GM20431 (cell line): ENCODE results near the gene SNCAIP.

Source experiments
- in situ Hi-C: fragments of 300-500 bp; cut with MseI, MboI; formaldehyde crosslinking; loops from one replicate; pipeline ENCODE4 v1.15.0; 2020; ENCODE audit warnings: low sequenced_read_pairs; ENCODE audit not compliant: unreplicated experiment

SNCAIP gene

GRCh38 chr5:122419142-122419894 is 107.3 kb downstream of the SNCAIP start:
- in situ Hi-C loops: no loop called here

GRCh38 chr5:122420091-122420490 is 108.1 kb downstream of the SNCAIP start:
- in situ Hi-C loops: no loop called here

GRCh38 chr5:122420537-122421236 is 108.7 kb downstream of the SNCAIP start:
- in situ Hi-C loops: no loop called here

GRCh38 chr5:122421374-122422079 is 109.5 kb downstream of the SNCAIP start:
- in situ Hi-C loops: no loop called here

- in situ Hi-C loops: no loop called here
Observed at GRCh38 chr5:122423221-122423620, 111.2 kb downstream of the SNCAIP start.

- in situ Hi-C loops: no loop called here
Observed at GRCh38 chr5:122424132-122424531, 112.1 kb downstream of the SNCAIP start.

DNA sequence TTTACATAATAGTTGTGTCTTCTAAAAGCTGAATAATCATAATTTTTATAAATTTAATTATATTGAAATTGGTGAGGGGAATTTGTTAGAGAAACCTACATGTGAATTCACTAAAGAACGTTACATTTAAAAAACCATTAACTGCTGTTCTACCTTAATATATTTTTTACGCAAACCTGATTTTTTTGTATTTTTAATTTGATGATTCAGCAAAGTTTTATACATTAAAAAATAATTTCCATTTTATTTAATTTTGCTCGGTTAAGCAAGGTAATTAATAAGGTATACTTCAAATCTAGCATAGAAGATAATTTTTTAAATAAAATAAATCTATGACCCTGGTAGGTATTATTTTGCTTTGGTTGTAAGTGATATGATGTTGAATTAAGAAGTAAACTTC is 114.3 kb downstream of the SNCAIP start:
- in situ Hi-C loops: no loop called here

DNA sequence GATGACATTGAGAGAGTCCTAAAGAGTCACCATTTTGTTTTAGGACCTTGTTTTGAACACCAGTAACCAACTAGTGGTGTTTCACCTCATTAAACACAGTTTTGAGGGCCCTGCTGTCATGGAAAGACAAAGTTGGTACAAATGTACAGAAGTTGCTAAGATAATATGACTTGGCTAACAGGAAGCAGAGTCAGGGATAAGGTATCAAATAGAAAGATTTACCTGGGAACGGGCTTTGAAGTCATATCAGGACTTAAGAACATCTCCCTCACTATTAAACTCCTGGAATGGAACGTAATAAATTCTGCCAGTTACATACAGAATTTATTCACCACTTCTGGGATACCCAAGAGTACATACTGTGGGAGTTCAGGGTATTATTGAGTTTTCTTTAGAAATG is 115.6 kb downstream of the SNCAIP start:
- in situ Hi-C loops: no loop called here

- in situ Hi-C loops: no loop called here
Observed at GRCh38 chr5:122429545-122430318, 117.7 kb downstream of the SNCAIP start.

GRCh38 chr5:122430319-122430586 is 118.2 kb downstream of the SNCAIP start:
- in situ Hi-C loops: no loop called here

GRCh38 chr5:122431298-122431697 is 119.3 kb downstream of the SNCAIP start:
- in situ Hi-C loops: no loop called here

DNA sequence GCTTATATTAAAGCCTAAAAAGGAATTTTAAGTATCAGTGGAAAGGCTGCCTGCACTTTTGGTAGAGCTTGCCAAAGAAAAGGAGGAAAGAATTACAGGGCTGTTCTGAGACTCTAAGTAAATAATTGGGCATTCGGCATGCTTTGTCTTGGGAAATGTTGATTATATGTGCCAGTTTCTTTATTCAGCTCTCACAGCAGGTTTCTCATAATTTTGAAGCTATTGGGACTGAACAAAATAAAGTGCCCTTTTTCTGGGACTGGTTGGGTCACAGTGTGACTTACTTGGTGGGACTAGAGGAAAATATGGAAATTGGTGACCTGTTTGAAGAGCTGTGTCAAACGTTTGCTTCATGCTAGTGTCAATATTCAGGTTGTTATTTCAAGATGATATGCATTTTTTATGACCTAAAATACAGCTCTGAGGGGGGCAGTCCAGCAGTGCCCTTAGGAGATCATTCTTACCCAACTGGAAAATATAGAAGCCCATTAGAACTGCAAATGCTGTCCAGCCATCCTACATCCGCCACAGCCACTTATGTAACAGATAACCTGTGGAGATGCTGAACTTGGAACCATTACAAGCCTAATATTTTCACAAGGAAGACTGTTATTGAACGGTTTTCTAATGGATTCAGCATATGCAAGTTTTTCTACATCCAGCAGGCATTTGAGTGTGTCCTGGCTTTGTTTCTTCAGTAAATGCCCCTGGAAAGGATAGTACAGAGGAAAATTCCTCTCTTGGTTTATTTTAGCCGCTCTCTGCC is 122.4 kb downstream of the SNCAIP start:
- in situ Hi-C loops: no loop called here

- in situ Hi-C loops: no loop called here
Observed at GRCh38 chr5:122435234-122435633, 123.2 kb downstream of the SNCAIP start.

- in situ Hi-C loops: no loop called here
Observed at GRCh38 chr5:122435761-122436160, 123.7 kb downstream of the SNCAIP start.

DNA sequence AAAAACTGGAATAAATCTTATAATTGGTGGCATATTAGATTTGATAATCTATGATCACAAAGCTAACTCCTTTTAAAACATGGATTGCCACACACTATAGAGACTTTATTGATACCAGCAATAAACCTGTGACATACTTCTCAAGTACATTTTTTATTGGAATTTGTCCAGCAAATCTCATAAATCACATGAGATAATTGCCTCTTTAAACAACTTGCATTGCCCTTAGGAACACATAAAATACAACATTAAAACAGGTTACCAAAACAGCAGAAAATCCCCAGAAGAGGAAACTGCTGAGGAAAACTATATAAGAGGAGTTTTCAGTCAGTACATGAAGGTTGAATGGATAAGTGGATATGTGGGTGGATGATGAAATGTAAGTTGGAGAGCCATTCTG is 124.6 kb downstream of the SNCAIP start:
- in situ Hi-C loops: no loop called here

DNA sequence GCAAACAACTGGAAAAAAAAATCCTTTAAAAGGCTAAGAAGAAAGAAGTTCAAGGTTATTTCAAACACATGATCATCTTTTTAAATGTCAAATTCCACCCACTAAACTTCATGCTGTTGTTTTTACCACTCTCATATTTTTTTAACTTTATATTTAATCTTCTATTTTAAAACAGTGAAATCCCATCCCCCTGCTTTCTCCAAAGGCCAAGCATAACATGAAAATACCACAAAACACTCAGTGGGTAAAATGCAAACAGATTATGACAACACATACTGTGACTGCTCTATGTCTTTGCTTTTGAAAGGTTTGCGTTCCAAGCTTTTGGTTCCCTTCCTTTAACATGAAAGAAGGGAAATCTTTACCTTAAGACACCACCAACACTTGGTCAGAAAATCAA is 127.6 kb downstream of the SNCAIP start:
- in situ Hi-C loops: no loop called here

- in situ Hi-C loops: no loop called here
Observed at GRCh38 chr5:122442938-122443337, 130.9 kb downstream of the SNCAIP start.

- in situ Hi-C loops: no loop called here
Observed at GRCh38 chr5:122444411-122444810, 132.4 kb downstream of the SNCAIP start.

DNA sequence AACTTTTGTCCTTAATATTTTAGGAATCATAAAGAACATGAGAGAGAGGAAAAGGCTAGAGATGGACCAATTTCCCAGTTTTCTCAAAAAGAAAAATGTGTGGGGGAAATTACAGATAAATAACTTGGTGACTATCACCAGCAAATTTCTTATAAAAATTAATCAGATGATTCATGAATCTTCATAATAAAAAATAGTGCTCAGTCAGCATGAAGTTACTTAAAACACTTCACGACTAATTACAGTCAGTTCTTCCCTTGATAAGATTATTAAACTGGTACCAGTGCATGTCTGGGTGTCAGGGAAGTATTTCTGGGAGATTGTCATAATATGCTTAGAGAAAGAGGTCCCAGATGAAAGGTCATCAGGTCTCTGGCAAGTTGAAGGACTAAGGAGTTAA is 133.0 kb downstream of the SNCAIP start:
- in situ Hi-C loops: no loop called here

DNA sequence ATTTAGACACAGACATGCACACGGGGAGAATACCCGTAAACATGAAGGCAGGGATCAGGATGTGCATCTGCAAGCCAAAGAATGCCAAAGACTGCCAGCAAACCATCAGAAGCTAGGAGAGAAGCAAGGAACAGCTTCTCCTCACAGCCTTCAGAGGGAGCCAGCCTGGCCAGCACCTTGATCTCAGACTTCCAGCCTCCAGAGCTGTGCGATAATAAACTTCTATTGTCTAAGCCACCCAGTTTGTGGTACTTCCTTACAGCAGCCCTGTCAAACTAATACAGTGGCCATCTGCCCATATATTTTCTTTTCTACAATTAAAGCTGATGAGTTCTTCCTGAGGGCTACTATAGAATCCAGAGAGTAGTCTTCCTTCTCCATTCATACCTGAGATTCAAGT is 135.0 kb downstream of the SNCAIP start:
- in situ Hi-C loops: no loop called here
